Lung (tissue), 12 donors: ENCODE data around the gene RNF227. TPM values are rescaled to one million over a fixed set of nuclear protein-coding genes. Genes with fewer than 3 reads are reported as not detected.

Experiments used
- ATAC-seq: fragments of 200-7000 bp; cut with Tn5 transposase; one replicate; pipeline ENCODE4 v1.9.1; 2020; ENCODE audit warnings: moderate number of reproducible peaks; ENCODE audit not compliant: insufficient read depth, low FRiP score
- DNase-seq, 3 donors: peaks; one replicate each; pipeline ENCODE4 v3.0.0-alpha.2; 2013 to 2017
- H3K27ac ChIP-seq, 2 donors: one replicate each; pipeline ENCODE4 v1.5.1; 2013; ENCODE audit warnings: mild to moderate bottlenecking in 2 of 2, moderate library complexity in 2 of 2, control low read depth in 1 of 2, inconsistent platforms in 1 of 2, low read depth in 1 of 2, low read length in 1 of 2
- H3K27me3 ChIP-seq, 3 donors: one replicate each; pipeline ENCODE4 v1.5.1; 2013; ENCODE audit warnings: low read length in 2 of 3; ENCODE audit not compliant: control insufficient read depth in 3 of 3, insufficient read depth in 3 of 3
- H3K36me3 ChIP-seq, 4 donors: one replicate each; pipeline ENCODE4 v1.5.1; 2013; ENCODE audit warnings: low read length in 4 of 4, mild to moderate bottlenecking in 1 of 4, moderate library complexity in 1 of 4; ENCODE audit not compliant: control insufficient read depth in 4 of 4, insufficient read depth in 4 of 4
- H3K4me1 ChIP-seq, 5 donors: one replicate each; pipeline ENCODE4 v1.5.1; 2013; ENCODE audit warnings: low read length in 5 of 5, mild to moderate bottlenecking in 2 of 5, moderate library complexity in 1 of 5; ENCODE audit not compliant: control insufficient read depth in 5 of 5, insufficient read depth in 5 of 5
- H3K4me3 ChIP-seq: one replicate; pipeline ENCODE4 v1.5.1; 2013; ENCODE audit warnings: mild to moderate bottlenecking, control low read depth, moderate library complexity
- H3K9ac ChIP-seq, 2 donors: one replicate each; pipeline ENCODE4 v1.5.1; 2013; ENCODE audit warnings: low read length in 2 of 2, control low read depth in 1 of 2; ENCODE audit not compliant: insufficient read depth in 1 of 2
- H3K9me3 ChIP-seq, 4 donors: one replicate each; pipeline ENCODE4 v1.5.1; 2013; ENCODE audit warnings: low read length in 3 of 4, mild to moderate bottlenecking in 1 of 4, moderate library complexity in 1 of 4; ENCODE audit not compliant: control insufficient read depth in 4 of 4, insufficient read depth in 3 of 4
- WGBS, 2 donors: extraction: QIAGEN DNeasy Blood & Tissue Kit; methylation state at CpG; one replicate each; pipeline ENCODE4 v1.1.7; 2013; 5-methylcytosine and 5-hydroxymethylcytosine counted together
- polyA plus RNA-seq, 2 donors: library from polyadenylated mRNA; stranded (reverse); fragments of 200-250 nt; gene quantifications; one replicate each; pipeline ENCODE4 v1.2.1, GENCODE V29; 2013
- total RNA-seq, 2 donors: library from RNA; depleted of rRNA in 1 of 2; stranded (reverse); fragments of >200 nt in 1 of 2; gene quantifications; one replicate each; pipeline ENCODE4 v1.2.1, GENCODE V29; 2014 to 2021
- TF ChIP-seq, protein P1 (sequence below): IDR thresholded peaks from 2 replicates; pipeline ENCODE4 v1.5.1; 2012; ENCODE audit warnings: mild to moderate bottlenecking; ENCODE audit errors: control extremely low read depth, extremely low read depth
- donor health status: control.
- donor health status: control.
- donor health status: Bipolar disorder and iron deficiency.
- donor health status: healthy.
- donor health status: DM: yes; HTN: yes; CAD: no.

RNF227 gene
- total and polyA plus RNA-seq, 4 donors: 4.1 to 8.0 (median 5.7) TPM

DNA sequence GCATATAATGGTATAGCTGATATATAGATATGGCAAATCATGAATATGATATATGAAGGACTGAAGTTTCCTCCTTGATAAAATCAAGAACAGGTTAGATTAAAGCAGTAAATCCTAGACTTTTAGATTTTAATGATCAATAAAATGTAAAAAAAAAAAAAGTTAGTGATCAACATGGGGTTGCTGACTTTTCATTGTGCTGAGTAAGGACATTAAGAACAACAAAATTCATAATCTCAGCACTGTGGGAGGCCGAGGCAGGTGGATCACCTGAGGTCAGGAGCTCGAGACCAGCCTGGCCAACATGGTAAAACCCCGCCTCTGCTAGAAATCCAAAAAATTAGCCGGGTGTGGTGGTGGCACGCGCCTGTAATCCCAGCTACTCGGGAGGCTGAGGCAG, 37.9 kb downstream of the RNF227 start:
- TF ChIP-seq, protein P1, sequence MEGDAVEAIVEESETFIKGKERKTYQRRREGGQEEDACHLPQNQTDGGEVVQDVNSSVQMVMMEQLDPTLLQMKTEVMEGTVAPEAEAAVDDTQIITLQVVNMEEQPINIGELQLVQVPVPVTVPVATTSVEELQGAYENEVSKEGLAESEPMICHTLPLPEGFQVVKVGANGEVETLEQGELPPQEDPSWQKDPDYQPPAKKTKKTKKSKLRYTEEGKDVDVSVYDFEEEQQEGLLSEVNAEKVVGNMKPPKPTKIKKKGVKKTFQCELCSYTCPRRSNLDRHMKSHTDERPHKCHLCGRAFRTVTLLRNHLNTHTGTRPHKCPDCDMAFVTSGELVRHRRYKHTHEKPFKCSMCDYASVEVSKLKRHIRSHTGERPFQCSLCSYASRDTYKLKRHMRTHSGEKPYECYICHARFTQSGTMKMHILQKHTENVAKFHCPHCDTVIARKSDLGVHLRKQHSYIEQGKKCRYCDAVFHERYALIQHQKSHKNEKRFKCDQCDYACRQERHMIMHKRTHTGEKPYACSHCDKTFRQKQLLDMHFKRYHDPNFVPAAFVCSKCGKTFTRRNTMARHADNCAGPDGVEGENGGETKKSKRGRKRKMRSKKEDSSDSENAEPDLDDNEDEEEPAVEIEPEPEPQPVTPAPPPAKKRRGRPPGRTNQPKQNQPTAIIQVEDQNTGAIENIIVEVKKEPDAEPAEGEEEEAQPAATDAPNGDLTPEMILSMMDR: no peak
- ATAC-seq: no peak
- 89 to 95% methylated on average over 7 of the region's 7 CpGs for WGBS, 2 donors
- no peak for DNase-seq
- H3K36me3 ChIP-seq: peaks cover 3 to 26% (median 17%) of the 10 kb centered on the region in 4 donors
- H3K4me3 ChIP-seq: no peak overlapping the region
- peaks cover 0 to 21% (median 5%) of the 10 kb centered on the region in 5 donors for H3K4me1 ChIP-seq
- H3K9me3 ChIP-seq: no peaks in the 10 kb centered on the region
- no peaks in the 10 kb centered on the region for H3K27me3 ChIP-seq
- H3K9ac ChIP-seq: no peak overlapping the region
- H3K27ac ChIP-seq: no peak overlapping the region

DNA sequence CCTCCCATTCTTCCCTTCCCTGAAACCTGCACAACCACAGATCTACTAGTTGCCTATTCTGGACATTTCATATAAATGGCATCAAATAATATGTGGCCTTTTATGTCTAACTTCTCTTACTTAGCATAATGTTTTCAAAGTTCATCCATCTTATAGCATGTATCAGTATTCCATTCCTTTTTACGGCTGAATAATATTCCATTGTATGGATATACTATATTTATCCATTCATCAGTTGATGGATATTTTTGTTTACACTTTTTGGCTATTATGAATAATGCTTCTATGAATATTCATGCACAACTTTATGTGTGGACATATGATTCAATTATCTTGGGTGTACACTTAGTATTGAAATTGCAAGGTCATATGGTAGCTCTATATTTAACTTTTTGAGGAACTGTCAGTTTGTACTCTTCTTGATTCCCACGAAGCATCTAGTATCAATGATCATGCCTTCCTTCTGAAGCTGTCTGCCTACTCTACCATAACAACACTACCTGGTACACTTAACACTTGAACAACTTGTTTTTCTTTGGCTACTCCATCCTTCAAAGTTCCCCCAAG, 40.2 kb downstream of the RNF227 start:
- no peak for ATAC-seq
- no peak overlapping the region for H3K4me3 ChIP-seq
- no peaks in the 10 kb centered on the region for H3K9me3 ChIP-seq
- H3K9ac ChIP-seq: no peak overlapping the region
- DNase-seq: no peak
- no peak overlapping the region for H3K27ac ChIP-seq
- no peaks in the 10 kb centered on the region for H3K27me3 ChIP-seq
- 63 to 77% methylated on average over 2 of the region's 2 CpGs for WGBS, 2 donors
- TF ChIP-seq, protein P1: no peak
- peaks cover 0 to 3% (median 0%) of the 10 kb centered on the region in 5 donors for H3K4me1 ChIP-seq
- peaks cover 3 to 29% (median 12%) of the 10 kb centered on the region in 4 donors for H3K36me3 ChIP-seq

DNA sequence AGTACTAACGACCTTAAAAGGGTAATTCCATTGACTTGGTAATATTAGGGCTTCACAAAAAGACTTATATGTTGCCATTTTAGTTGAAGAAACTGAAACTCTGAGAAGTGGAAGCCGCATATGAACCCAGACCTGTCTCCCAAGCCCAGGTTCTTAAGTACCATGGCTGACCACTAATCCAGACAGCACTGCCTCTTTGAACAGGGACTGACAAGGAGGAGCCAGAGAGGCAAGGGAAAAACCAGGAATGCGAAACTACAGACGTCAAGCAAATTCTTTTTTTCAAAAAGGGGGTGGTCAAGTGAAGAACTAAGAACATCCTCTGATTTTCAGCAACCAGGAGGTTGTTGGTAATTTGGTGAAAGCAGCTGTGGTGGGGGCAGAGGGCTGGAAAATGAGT, 43.0 kb downstream of the RNF227 start:
- no peak overlapping the region for H3K4me3 ChIP-seq
- DNase-seq (no peak), ATAC-seq (no peak)
- H3K27me3 ChIP-seq: no peaks in the 10 kb centered on the region
- H3K27ac ChIP-seq: peak overlapping the region in 1 of 2 donors; percentile 56
- H3K9ac ChIP-seq: peak overlapping the region in 1 of 2 donors; percentile 49
- no peaks in the 10 kb centered on the region for H3K9me3 ChIP-seq
- WGBS, 2 donors: 61 to 76% methylated on average over 4 of the region's 4 CpGs
- peaks cover 0 to 3% (median 0%) of the 10 kb centered on the region in 5 donors for H3K4me1 ChIP-seq
- TF ChIP-seq, protein P1: no peak
- H3K36me3 ChIP-seq: peaks cover 3 to 23% (median 8%) of the 10 kb centered on the region in 4 donors
